Liver (tissue), 9 donors: ENCODE results near the gene TMEM170A. TPM values are rescaled to one million over a fixed set of nuclear protein-coding genes. Genes with fewer than 3 reads are reported as not detected.

ENCODE experiments used
- DNase-seq: peaks from one replicate; pipeline ENCODE4 v3.0.0-alpha.2; 2017; ENCODE audit warnings: low spot score
- H3K27ac ChIP-seq, 2 donors: one replicate each; pipeline ENCODE4 v1.7.0; 2013; ENCODE audit warnings: inconsistent platforms in 2 of 2, low read length in 2 of 2, control low read depth in 1 of 2, low read depth in 1 of 2, mild to moderate bottlenecking in 1 of 2
- H3K27me3 ChIP-seq, 4 donors: one replicate each; pipeline versions ENCODE4 v1.6.1 to v1.7.0; 2013; ENCODE audit warnings: low read length in 3 of 4, inconsistent platforms in 1 of 4, mild to moderate bottlenecking in 1 of 4, moderate library complexity in 1 of 4; ENCODE audit not compliant: control insufficient read depth in 4 of 4, insufficient read depth in 4 of 4
- H3K36me3 ChIP-seq, 4 donors: one replicate each; pipeline versions ENCODE4 v1.6.1 to v1.7.0; 2013; ENCODE audit warnings: low read length in 3 of 4, mild to moderate bottlenecking in 3 of 4, low read depth in 1 of 4, moderate library complexity in 1 of 4; ENCODE audit not compliant: control insufficient read depth in 4 of 4, insufficient read depth in 3 of 4
- H3K4me1 ChIP-seq, 4 donors: one replicate each; pipeline versions ENCODE4 v1.6.1 to v1.7.0; 2013; ENCODE audit warnings: low read length in 3 of 4, mild to moderate bottlenecking in 3 of 4, moderate library complexity in 1 of 4; ENCODE audit not compliant: control insufficient read depth in 4 of 4, insufficient read depth in 4 of 4
- H3K4me3 ChIP-seq, 3 donors: one replicate each; pipeline versions ENCODE4 v1.6.1 to v1.7.0; 2013; ENCODE audit warnings: low read length in 3 of 3, control low read depth in 1 of 3, low read depth in 1 of 3, mild to moderate bottlenecking in 1 of 3
- H3K9ac ChIP-seq, 2 donors: one replicate each; pipeline ENCODE4 v1.7.0; 2013; ENCODE audit warnings: low read length in 2 of 2, mild to moderate bottlenecking in 2 of 2, moderate library complexity in 2 of 2, control low read depth in 1 of 2, low read depth in 1 of 2
- H3K9me3 ChIP-seq, 4 donors: one replicate each; pipeline versions ENCODE4 v1.6.1 to v1.7.0; 2013; ENCODE audit warnings: low read length in 3 of 4; ENCODE audit not compliant: control insufficient read depth in 4 of 4
- EGR1 ChIP-seq, 2 donors: IDR thresholded peaks; 2 replicates each; pipeline ENCODE4 v1.6.1; 2016 to 2018; ENCODE audit warnings: antibody characterized with exemption in 2 of 2, low read depth in 2 of 2
- FOXA1 ChIP-seq: IDR thresholded peaks from 2 replicates; pipeline ENCODE4 v1.6.1; 2016; ENCODE audit warnings: antibody characterized with exemption
- FOXA2 ChIP-seq: IDR thresholded peaks from 2 replicates; pipeline ENCODE4 v1.6.1; 2016; ENCODE audit warnings: antibody characterized with exemption
- GABPA ChIP-seq, 2 donors: IDR thresholded peaks in 1 of 2; conservative IDR thresholded peaks in 1 of 2; 2 replicates each; pipeline ENCODE4 v1.6.1; 2016; ENCODE audit warnings: antibody characterized with exemption in 2 of 2, mild to moderate bottlenecking in 1 of 2, moderate library complexity in 1 of 2
- HNF4A ChIP-seq, 2 donors: conservative IDR thresholded peaks; 2 replicates each; pipeline ENCODE4 v1.6.1; 2016; ENCODE audit warnings: antibody characterized with exemption in 2 of 2, mild to moderate bottlenecking in 2 of 2
- HNF4G ChIP-seq: IDR thresholded peaks from 2 replicates; pipeline ENCODE4 v1.6.1; 2016; ENCODE audit warnings: antibody characterized with exemption
- JUND ChIP-seq, 2 donors: IDR thresholded peaks; 2 replicates each; pipeline ENCODE4 v1.6.1; 2016; ENCODE audit warnings: antibody characterized with exemption in 2 of 2
- NR2F2 ChIP-seq: IDR thresholded peaks from 2 replicates; pipeline ENCODE4 v1.6.1; 2016; ENCODE audit warnings: antibody characterized with exemption
- RAD21 ChIP-seq, 2 donors: IDR thresholded peaks; 2 replicates each; pipeline ENCODE4 v1.6.1; 2016; ENCODE audit warnings: antibody characterized with exemption in 2 of 2, mild to moderate bottlenecking in 2 of 2
- REST ChIP-seq: IDR thresholded peaks from 2 replicates; pipeline ENCODE4 v1.6.1; 2016; ENCODE audit warnings: antibody characterized with exemption, mild to moderate bottlenecking
- RXRA ChIP-seq, 2 donors: IDR thresholded peaks; 2 replicates each; pipeline ENCODE4 v1.6.1; 2017 to 2018; ENCODE audit warnings: antibody characterized with exemption in 2 of 2, mild to moderate bottlenecking in 1 of 2
- SP1 ChIP-seq: IDR thresholded peaks from 2 replicates; pipeline ENCODE4 v1.6.1; 2018; ENCODE audit warnings: antibody characterized with exemption, mild to moderate bottlenecking
- TAF1 ChIP-seq: conservative IDR thresholded peaks from 2 replicates; pipeline ENCODE4 v1.6.1; 2016; ENCODE audit warnings: antibody characterized with exemption, mild to moderate bottlenecking
- YY1 ChIP-seq: IDR thresholded peaks from 2 replicates; pipeline ENCODE4 v1.6.1; 2016; ENCODE audit warnings: antibody characterized with exemption, mild to moderate bottlenecking
- WGBS: extraction: QIAGEN DNeasy Blood & Tissue Kit; methylation state at CpG from one replicate; pipeline ENCODE4 v1.1.7; 2013; 5-methylcytosine and 5-hydroxymethylcytosine counted together
- polyA plus RNA-seq, 2 donors: library from polyadenylated mRNA; stranded (reverse) in 1 of 2; unstranded in 1 of 2; fragments of 200-250 nt in 1 of 2; fragments of >200 nt in 1 of 2; fragmentation: Nextera tagmentation in 1 of 2; extraction: Ambion mirVana in 1 of 2; gene quantifications; one replicate each; pipeline versions ENCODE4 v1.2.1 to v1.2.3, GENCODE V29; 2013 to 2015
- total RNA-seq, 2 donors: library from RNA; depleted of rRNA; stranded (reverse); fragments of >200 nt; gene quantifications; one replicate each; pipeline ENCODE4 v1.2.3, GENCODE V29; 2014
- TF ChIP-seq, protein P1 (sequence below): IDR thresholded peaks from 2 replicates; pipeline ENCODE4 v1.6.1; 2016; ENCODE audit warnings: antibody characterized with exemption
- TF ChIP-seq, protein P2 (sequence below): IDR thresholded peaks from 2 replicates; pipeline ENCODE4 v1.6.1; 2016; ENCODE audit warnings: antibody characterized with exemption
- TF ChIP-seq, protein P3 (sequence below): IDR thresholded peaks from 2 replicates; pipeline ENCODE4 v1.6.1; 2016; ENCODE audit warnings: antibody characterized with exemption
- TF ChIP-seq, protein P4 (sequence below): fragments of 150-350 bp; IDR thresholded peaks from 2 replicates; pipeline ENCODE4 v1.5.1; 2017; ENCODE audit warnings: improper control_type of control experiment, low read depth, low read length; ENCODE audit not compliant: missing input control
- donor health status: healthy.
- donor health status: healthy.
- donor health status: healthy.
- donor health status: healthy.
- donor health status: healthy.

The TMEM170A gene
- total and polyA plus RNA-seq, 4 donors = 5.8 to 25.4 (median 16.3) TPM

DNA sequence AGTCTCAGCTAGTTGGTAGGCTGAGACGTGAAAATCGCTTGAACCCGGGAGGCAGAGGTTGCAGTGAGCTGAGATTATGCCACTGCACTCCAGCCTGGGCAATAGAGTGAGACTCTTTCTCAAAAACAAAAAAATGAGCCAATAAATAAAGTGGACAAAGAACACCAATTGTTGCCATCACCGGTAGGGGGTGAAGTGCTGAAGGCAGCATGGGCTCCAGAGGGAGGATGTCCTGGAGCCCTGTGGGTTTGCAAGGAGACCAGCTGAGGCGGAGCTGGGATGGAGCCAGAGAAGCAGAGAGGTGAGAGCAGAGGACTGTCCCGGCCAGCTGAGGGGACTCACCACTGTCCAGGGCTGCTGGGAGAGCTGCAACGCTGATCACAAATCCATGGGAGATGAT is 17.0 kb upstream of the TMEM170A start:
- Histone ChIP-seq H3K4me3 (no peak overlapping the region), H3K9ac (no peak overlapping the region)

More for the DNA sequence above, 17.0 kb upstream of the TMEM170A start:
- Histone ChIP-seq H3K4me1 (no peaks in the 10 kb centered on the region), H3K9me3 (no peaks in the 10 kb centered on the region), H3K27ac (no peak overlapping the region), H3K27me3 (peaks cover 0 to 3% (median 1%) of the 10 kb centered on the region in 4 donors), H3K36me3 (no peaks in the 10 kb centered on the region)
- TF ChIP-seq HNF4A (conservative IDR thresholded peaks at IDR 0.05) (no peak), SP1 (no peak), REST (no peak), FOXA2 (no peak), EGR1 (IDR thresholded peaks at IDR 0.05; ENCODE audit: low read depth in 2 of 2) (no peak), RXRA (IDR thresholded peaks at IDR 0.05) (no peak), NR2F2 (no peak), RAD21 (IDR thresholded peaks at IDR 0.05) (no peak), GABPA (IDR thresholded peaks at IDR 0.05 in 1 of 2, conservative IDR thresholded peaks at IDR 0.05 in 1 of 2) (no peak), YY1 (no peak), TAF1 (no peak), JUND (IDR thresholded peaks at IDR 0.05) (no peak), HNF4G (no peak), FOXA1 (no peak)
- TF ChIP-seq, protein P1, sequence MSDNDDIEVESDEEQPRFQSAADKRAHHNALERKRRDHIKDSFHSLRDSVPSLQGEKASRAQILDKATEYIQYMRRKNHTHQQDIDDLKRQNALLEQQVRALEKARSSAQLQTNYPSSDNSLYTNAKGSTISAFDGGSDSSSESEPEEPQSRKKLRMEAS = no peak
- TF ChIP-seq, protein P2, sequence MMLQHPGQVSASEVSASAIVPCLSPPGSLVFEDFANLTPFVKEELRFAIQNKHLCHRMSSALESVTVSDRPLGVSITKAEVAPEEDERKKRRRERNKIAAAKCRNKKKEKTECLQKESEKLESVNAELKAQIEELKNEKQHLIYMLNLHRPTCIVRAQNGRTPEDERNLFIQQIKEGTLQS = no peak
- TF ChIP-seq, protein P3, sequence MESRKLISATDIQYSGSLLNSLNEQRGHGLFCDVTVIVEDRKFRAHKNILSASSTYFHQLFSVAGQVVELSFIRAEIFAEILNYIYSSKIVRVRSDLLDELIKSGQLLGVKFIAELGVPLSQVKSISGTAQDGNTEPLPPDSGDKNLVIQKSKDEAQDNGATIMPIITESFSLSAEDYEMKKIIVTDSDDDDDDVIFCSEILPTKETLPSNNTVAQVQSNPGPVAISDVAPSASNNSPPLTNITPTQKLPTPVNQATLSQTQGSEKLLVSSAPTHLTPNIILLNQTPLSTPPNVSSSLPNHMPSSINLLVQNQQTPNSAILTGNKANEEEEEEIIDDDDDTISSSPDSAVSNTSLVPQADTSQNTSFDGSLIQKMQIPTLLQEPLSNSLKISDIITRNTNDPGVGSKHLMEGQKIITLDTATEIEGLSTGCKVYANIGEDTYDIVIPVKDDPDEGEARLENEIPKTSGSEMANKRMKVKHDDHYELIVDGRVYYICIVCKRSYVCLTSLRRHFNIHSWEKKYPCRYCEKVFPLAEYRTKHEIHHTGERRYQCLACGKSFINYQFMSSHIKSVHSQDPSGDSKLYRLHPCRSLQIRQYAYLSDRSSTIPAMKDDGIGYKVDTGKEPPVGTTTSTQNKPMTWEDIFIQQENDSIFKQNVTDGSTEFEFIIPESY = no peak
- TF ChIP-seq, protein P4, sequence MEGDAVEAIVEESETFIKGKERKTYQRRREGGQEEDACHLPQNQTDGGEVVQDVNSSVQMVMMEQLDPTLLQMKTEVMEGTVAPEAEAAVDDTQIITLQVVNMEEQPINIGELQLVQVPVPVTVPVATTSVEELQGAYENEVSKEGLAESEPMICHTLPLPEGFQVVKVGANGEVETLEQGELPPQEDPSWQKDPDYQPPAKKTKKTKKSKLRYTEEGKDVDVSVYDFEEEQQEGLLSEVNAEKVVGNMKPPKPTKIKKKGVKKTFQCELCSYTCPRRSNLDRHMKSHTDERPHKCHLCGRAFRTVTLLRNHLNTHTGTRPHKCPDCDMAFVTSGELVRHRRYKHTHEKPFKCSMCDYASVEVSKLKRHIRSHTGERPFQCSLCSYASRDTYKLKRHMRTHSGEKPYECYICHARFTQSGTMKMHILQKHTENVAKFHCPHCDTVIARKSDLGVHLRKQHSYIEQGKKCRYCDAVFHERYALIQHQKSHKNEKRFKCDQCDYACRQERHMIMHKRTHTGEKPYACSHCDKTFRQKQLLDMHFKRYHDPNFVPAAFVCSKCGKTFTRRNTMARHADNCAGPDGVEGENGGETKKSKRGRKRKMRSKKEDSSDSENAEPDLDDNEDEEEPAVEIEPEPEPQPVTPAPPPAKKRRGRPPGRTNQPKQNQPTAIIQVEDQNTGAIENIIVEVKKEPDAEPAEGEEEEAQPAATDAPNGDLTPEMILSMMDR = no peak
- WGBS = 82% methylated on average over 7 of the region's 7 CpGs
- DNase-seq = no peak
